Spinal cord (tissue), 10 donors: Measurements from ENCODE around the gene ALKBH4. TPM values are rescaled to one million over a fixed set of nuclear protein-coding genes. Genes with fewer than 3 reads are reported as not detected.

ENCODE experiments used
- DNase-seq, 6 donors: peaks; one replicate each; pipeline versions ENCODE4 v3.0.0 to v3.0.0-alpha.2; 2013 to 2015; ENCODE audit warnings: low spot score in 6 of 6, low read depth in 4 of 6
- H3K27ac ChIP-seq: one replicate; pipeline ENCODE4 v1.5.1; 2013; ENCODE audit warnings: low read depth, low read length, control low read depth
- H3K27me3 ChIP-seq: one replicate; pipeline ENCODE4 v1.6.1; 2013; ENCODE audit warnings: low read length; ENCODE audit not compliant: control insufficient read depth, insufficient read depth
- H3K36me3 ChIP-seq: one replicate; pipeline ENCODE4 v1.6.1; 2013; ENCODE audit warnings: low read length; ENCODE audit not compliant: control insufficient read depth, insufficient read depth
- H3K4me1 ChIP-seq: one replicate; pipeline ENCODE4 v1.6.1; 2013; ENCODE audit warnings: low read length; ENCODE audit not compliant: control insufficient read depth, insufficient read depth
- H3K4me3 ChIP-seq: one replicate; pipeline ENCODE4 v1.5.1; 2013; ENCODE audit warnings: low read depth, low read length, control low read depth
- H3K9me3 ChIP-seq: one replicate; pipeline ENCODE4 v1.6.1; 2013; ENCODE audit warnings: low read length; ENCODE audit not compliant: control insufficient read depth, insufficient read depth
- WGBS: methylation state at CpG from one replicate; pipeline ENCODE4 v1.1.5; 2013; ENCODE audit warnings: missing lambda C conversion rate; ENCODE audit not compliant: insufficient coverage; 5-methylcytosine and 5-hydroxymethylcytosine counted together
- polyA plus RNA-seq, 2 donors: library from polyadenylated mRNA; unstranded; fragments of 120-200 nt; gene quantifications; one replicate each; pipeline ENCODE4 v1.2.1, GENCODE V29; 2013; ENCODE audit not compliant: insufficient read length in 2 of 2
- total RNA-seq, 2 donors: library from RNA; depleted of rRNA in 1 of 2; stranded (reverse); fragments of 120-200 nt in 1 of 2; fragments of >200 nt in 1 of 2; gene quantifications; one replicate each; pipeline versions ENCODE4 v1.2.3 to v1.2.4, GENCODE V29; 2013 to 2014
- donor health status: healthy.

Gene ALKBH4
- total and polyA plus RNA-seq, 4 donors, result 9.6 to 20.5 (median 18.7) TPM

- no peak for DNase-seq
- 92% methylated on average over 24 of the region's 24 CpGs for WGBS
- Histone ChIP-seq H3K36me3 (peaks cover 83% of the 10 kb centered on the region), H3K9me3 (no peaks in the 10 kb centered on the region), H3K27ac (no peak overlapping the region), H3K4me3 (no peak overlapping the region), H3K27me3 (no peaks in the 10 kb centered on the region), H3K4me1 (peaks cover 48% of the 10 kb centered on the region)
Observed at GRCh38 chr7:102469351-102469971, 4.8 kb upstream of the ALKBH4 start.

GRCh38 chr7:102468478-102469350 is 4.1 kb upstream of the ALKBH4 start:
- Histone ChIP-seq H3K27ac (no peak overlapping the region), H3K4me1 (peaks cover 50% of the 10 kb centered on the region), H3K27me3 (no peaks in the 10 kb centered on the region), H3K9me3 (no peaks in the 10 kb centered on the region), H3K4me3 (no peak overlapping the region), H3K36me3 (peaks cover 80% of the 10 kb centered on the region)
- 89% methylated on average over 40 of the region's 40 CpGs for WGBS
- DNase-seq, result no peak

- Histone ChIP-seq H3K27ac (no peak overlapping the region), H3K4me1 (peaks cover 48% of the 10 kb centered on the region), H3K4me3 (no peak overlapping the region), H3K9me3 (no peaks in the 10 kb centered on the region), H3K36me3 (peaks cover 71% of the 10 kb centered on the region), H3K27me3 (no peaks in the 10 kb centered on the region)
- WGBS, result 90% methylated on average over 21 of the region's 24 CpGs
- DNase-seq, result no peak
Observed at GRCh38 chr7:102467581-102468477, 3.2 kb upstream of the ALKBH4 start.

GRCh38 chr7:102466097-102466496 is 1.4 kb upstream of the ALKBH4 start:
- no CpG with 5 or more reads among the region's 7 CpGs for WGBS
- no peaks in the 10 kb centered on the region for H3K27me3 ChIP-seq
- no peaks in the 10 kb centered on the region for H3K9me3 ChIP-seq
- peaks cover 37% of the 10 kb centered on the region for H3K4me1 ChIP-seq
- no peak for DNase-seq
- no peak overlapping the region for H3K4me3 ChIP-seq
- peaks cover 63% of the 10 kb centered on the region for H3K36me3 ChIP-seq
- H3K27ac ChIP-seq, result no peak overlapping the region

- Histone ChIP-seq H3K9me3 (no peaks in the 10 kb centered on the region), H3K4me1 (peaks cover 37% of the 10 kb centered on the region), H3K4me3 (peak overlapping the region; percentile 99), H3K36me3 (peaks cover 63% of the 10 kb centered on the region), H3K27me3 (no peaks in the 10 kb centered on the region), H3K27ac (peak overlapping the region; percentile 57)
- no peak for DNase-seq
- WGBS, result 13% methylated on average over 22 of the region's 24 CpGs
Observed at GRCh38 chr7:102463841-102464576, 654 bp downstream of the ALKBH4 start.

- Histone ChIP-seq H3K27ac (no peak overlapping the region), H3K36me3 (peaks cover 67% of the 10 kb centered on the region), H3K4me1 (peaks cover 18% of the 10 kb centered on the region), H3K9me3 (no peaks in the 10 kb centered on the region), H3K27me3 (no peaks in the 10 kb centered on the region), H3K4me3 (no peak overlapping the region)
- 94% methylated on average over 5 of the region's 8 CpGs for WGBS
- no peak for DNase-seq
Observed at GRCh38 chr7:102460467-102460866, 4.2 kb downstream of the ALKBH4 start.

- H3K4me3 ChIP-seq, result no peak overlapping the region
- H3K36me3 ChIP-seq, result peaks cover 75% of the 10 kb centered on the region
- no peak overlapping the region for H3K27ac ChIP-seq
- H3K9me3 ChIP-seq, result no peaks in the 10 kb centered on the region
- H3K27me3 ChIP-seq, result no peaks in the 10 kb centered on the region
- 92% methylated on average over 19 of the region's 24 CpGs for WGBS
- no peak for DNase-seq
- H3K4me1 ChIP-seq, result peaks cover 12% of the 10 kb centered on the region
Observed at GRCh38 chr7:102459221-102459844, 5.3 kb downstream of the ALKBH4 start.

GRCh38 chr7:102457352-102457924 is 7.2 kb downstream of the ALKBH4 start:
- Histone ChIP-seq H3K27ac (no peak overlapping the region), H3K9me3 (no peaks in the 10 kb centered on the region), H3K27me3 (no peaks in the 10 kb centered on the region), H3K4me3 (no peak overlapping the region), H3K36me3 (peaks cover 83% of the 10 kb centered on the region), H3K4me1 (no peaks in the 10 kb centered on the region)
- 92% methylated on average over 40 of the region's 40 CpGs for WGBS
- no peak for DNase-seq
